GM18951 (cell line): ENCODE measurements around the gene WDR90.

Source experiments
- POLR2A ChIP-seq: IDR thresholded peaks from 4 replicates; pipeline ENCODE4 v1.6.1; 2011; ENCODE audit warnings: mild to moderate bottlenecking; ENCODE audit not compliant: insufficient read length, insufficient read depth; ENCODE audit errors: extremely low read depth
- in situ Hi-C: fragments of 300-500 bp; cut with MboI; formaldehyde crosslinking; loops from one replicate; pipeline ENCODE4 v1.12.0; 2022; ENCODE audit warnings: low sequenced_read_pairs, mixed read lengths, inconsistent platforms; ENCODE audit not compliant: unreplicated experiment

Gene WDR90

DNA sequence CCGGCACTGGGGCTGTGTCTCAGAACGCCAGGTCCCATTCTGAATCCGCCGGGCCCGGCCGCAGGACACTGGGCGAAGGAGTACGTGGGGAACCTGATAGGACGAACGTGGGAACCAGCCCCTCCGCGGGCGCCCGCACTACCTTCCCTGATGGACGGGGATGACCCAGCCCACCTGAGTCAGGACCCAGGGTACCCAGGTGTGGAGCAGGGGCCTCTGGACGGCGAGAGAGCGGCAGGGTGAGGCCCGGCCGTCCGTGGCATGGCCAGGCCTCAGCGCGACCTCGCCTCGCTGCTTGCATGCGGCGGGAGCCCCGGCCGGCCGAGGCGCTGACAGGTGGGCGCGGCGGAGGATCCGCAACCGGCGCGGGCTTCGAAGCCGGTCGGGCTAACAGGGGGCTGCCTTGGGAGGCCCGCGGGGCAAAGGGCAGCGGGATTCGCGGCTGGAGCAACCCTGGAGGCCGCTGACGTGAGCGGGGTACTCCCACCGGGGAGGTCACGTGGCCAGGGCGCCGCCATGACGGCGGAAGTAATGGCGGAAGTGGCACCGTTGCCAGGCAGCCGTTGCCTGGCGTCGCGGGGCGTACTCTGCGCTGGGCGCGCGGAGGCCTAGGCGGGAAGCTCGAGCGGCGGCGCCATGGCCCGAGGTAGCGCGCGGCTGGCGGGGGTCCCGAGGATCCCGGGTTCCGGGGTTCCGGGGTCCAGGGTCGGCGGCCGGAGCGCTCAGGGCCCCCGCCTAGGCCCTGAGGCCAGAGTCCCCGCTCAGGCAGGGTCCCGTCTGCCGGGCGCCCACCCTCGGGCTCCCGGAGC, at the start of gene WDR90:
Gene WDR90 (plus strand): TSS at position 585 of the 809 bp plus-strand sequence. CDS start 52 bp downstream, at position 637.
- peak; percentile 49 for TF ChIP-seq POLR2A
- in situ Hi-C loops, result no loop called here

DNA sequence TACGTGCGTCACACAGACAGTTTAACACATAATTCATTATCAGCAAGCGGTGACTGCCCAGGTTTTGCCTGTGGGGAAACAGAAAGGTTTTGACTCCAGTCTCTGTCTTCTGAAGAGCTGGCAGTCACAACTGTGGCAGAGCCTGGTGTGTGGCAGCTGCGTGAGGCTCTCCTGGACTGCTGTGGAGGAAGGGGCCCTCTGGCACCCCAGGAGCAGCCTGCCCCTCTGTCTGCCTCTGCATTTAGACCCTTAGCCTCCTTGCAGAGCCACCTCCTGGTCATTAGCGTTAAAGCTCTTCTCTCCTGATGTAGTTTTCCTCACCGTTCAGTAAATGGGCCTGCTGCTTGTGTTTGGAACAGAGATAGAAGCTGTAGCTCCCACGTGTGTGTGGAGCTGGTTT, 48.4 kb upstream of the WDR90 start:
- TF ChIP-seq POLR2A, result no peak
- in situ Hi-C loops, result no loop called here

DNA sequence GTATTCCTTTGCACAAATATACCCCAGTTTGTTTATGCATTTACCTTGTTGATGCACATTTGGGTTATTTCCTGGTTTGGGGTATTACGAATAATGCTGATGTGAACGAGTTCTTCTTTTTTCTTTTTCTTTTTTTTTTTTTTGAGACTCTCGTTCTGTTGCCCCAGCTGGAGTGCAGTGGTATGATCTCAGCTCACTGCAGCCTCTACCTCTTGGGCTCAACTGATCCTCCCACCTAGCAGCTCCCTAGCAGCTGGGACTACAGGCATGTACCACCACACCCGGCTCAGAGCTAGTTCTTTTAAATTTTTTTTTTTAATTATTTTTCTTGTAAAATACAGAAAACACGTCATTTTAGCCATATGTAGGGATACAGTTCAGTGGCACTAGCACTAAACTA, 45.2 kb upstream of the WDR90 start:
- TF ChIP-seq POLR2A, result no peak
- in situ Hi-C loops, result no loop called here

DNA sequence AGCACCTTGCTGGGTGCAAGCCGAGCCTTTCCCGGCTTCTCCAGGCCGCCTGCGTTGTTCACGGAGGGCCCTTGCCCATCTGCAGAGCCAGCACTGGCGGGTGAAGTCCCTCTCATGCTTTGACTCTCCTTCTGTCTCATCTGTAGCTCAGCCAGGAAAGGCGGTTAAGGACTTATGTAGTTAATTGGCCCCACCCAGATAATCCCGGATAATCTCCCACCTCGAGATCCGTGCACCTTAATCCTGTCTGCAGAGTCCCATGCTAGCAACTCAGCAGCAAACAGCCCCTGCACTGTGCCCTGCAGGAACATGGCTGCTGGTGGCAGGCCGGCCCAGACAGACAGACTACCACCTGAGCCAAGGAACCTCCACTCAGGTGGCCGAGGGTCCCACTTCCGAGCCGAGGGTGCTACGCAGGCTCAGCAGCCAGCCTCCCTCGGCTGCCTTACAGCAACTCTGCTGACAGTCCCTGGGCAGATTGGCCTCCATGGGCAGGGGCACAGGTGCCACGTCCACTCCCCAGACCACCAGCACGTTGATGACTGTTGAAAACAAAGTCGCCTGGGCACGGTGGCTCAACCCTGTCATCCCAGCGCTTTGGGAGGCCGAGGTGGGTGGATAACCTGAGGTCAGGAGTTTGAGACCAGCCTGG, 42.4 kb upstream of the WDR90 start:
- in situ Hi-C loops, result no loop called here
- no peak for TF ChIP-seq POLR2A

DNA sequence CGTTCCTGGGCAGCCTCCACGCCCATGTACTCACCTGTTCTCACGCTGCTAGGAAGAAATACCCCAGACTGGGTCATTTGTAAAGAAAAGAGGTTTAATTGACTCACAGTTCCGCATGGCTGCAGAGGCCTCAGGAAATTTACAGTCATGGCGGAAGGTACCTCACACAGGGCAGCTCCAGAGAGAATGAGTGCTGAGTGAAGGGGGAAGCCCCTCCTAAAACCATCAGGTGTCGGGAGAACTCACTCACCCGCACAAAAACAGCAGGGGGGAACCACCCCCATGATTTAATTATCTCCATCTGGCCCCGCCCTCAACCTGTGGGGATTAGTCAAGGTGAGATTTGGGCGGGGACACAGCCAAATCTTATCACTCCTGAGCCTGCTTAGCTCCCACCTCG, 41.1 kb upstream of the WDR90 start:
- TF ChIP-seq POLR2A, result no peak

DNA sequence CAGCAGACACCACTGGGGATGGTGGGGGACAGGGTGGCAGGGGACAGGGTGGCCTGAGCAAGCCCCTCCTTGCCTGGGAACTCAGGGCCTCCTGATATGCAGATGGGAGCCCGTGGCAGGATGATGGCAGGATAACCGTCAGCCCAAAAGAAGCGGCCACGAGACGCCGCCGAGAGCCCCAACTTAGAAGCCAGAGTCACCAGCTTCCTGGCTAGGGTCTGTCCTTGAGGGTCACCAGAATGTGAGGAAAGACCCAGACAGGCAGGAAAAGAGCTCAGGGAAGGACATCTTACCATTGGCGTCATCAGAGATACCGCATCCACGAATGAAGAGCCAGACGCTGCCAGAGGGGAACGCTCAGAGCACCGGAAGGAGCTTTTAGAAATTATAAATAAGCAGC, 39.8 kb upstream of the WDR90 start:
- no peak for TF ChIP-seq POLR2A
- in situ Hi-C loops, result no loop called here

More for the DNA sequence above, 41.1 kb upstream of the WDR90 start:
- in situ Hi-C loops, result no loop called here

DNA sequence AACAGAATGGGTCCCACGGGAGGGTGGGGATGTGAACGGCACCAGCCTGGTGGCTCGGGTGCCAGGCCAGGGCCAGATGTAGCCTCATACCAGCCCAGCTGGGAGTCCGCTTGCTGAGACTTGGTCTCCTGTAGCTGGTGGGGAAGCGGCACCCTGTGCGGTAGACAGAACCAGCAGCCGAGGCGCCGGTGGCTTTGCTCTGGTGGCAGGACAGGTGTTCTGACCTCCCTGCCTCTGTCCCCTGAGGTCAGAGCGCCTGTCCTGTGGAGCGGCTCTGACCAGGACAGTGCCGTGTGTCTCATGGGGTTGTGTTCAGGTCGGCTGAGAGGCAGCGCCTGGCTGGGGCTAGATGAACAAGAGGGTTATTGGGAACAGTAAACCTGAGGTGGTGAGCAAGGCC, 39.2 kb upstream of the WDR90 start:
- in situ Hi-C loops, result no loop called here
- no peak for TF ChIP-seq POLR2A

DNA sequence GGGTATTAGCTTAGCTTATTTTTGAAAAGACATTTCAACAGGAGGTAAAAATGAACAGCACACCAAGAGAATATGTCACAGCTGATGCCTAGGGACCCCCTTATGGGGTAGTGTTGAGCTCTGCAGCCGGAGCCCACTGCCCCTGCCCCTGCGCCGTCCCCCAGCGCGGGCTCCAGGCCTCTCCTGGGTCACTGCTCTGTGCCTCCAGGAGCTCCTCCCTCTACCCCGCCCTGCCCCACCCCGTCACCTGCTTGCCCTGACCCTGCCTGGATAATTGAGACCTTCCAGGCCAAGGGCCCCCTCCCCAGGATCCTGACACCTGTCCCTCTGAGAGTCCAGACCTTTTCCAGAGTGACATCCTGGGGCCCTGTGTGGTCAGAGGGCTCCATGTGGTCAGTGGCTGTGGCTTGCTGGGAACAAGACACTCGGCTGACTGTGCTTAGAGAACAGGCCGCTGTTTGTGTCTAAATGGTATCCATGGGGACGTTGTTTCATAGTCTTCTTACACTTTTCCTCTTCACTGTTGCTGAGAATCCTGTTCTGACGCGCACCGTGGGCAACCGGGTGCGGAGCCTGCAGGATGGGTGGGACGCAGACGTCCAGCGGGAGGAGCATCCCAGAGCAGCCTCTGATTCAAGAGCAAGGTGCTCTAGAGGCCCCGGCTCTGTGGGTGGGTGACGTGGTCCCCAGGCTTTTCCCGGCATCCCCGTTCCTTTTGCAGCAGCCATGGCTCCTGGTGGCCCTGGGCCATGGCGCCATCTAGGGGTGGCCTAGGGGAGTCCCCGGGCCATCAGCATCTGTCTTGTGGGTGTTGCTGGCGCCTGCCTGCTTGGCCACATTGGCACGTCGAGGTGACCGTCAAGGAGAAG, 38.4 kb upstream of the WDR90 start:
- in situ Hi-C loops, result no loop called here
- TF ChIP-seq POLR2A, result no peak

DNA sequence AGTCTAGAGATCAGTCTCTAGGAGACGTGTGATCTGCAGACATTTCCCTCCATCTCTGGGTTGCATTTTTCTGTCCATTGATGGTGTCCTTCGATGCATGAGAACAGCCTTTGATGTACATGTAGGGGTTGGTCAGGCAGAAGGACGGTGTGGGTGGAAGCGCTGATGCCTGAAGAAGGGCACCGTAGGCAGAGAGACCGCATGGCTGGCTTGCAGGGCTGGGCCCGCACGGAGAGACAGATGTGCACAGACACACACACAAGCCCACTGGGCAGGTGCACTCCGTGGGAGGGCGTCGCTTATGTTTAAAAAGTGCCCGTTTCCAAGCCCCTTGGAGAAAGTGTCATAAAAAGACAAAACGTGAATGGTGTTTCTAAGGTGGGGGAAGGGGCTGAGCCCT, 34.0 kb upstream of the WDR90 start:
- in situ Hi-C loops, result no loop called here
- TF ChIP-seq POLR2A, result no peak

DNA sequence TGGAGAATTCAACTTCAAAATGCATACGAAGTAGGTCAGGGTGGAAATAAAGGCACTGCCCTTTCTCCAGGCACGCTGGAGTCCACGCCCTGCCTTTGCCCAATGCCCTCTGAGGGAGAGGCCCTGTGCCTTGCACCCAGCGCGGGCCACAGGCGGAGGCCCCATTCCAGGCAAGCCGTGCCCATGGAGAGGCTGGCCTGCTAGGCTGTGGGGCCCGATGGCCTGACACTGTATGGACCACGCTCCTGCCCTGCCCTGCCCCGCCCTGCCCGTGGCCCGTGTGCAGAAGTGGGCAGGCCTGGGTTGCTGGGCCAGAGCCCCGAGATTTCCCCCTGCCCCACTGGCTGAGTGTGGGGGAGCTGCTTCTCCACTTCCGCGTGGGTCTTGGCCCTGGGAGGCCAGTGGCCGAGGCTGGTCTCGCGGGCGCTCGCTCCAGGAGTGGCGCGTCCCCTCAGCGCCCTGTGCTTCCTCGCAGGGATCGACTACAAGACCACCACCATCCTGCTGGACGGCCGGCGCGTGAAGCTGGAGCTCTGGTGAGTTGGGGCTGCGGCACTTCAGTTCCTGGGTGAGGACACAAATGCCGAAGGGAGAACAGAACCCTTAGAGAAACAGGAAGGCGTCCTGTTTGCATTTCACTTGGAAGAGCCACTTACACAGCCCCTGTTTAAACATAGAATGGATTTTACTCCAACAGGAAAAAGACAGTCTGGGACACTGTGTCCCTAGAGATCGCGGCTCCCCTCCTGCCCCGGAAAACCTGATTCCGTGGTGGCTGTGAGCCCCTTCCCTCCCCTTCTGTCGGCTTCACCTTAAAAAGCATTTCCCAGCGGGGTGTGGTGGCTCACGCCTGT, 32.2 kb upstream of the WDR90 start:
- no peak for TF ChIP-seq POLR2A
- in situ Hi-C loops, result no loop called here

DNA sequence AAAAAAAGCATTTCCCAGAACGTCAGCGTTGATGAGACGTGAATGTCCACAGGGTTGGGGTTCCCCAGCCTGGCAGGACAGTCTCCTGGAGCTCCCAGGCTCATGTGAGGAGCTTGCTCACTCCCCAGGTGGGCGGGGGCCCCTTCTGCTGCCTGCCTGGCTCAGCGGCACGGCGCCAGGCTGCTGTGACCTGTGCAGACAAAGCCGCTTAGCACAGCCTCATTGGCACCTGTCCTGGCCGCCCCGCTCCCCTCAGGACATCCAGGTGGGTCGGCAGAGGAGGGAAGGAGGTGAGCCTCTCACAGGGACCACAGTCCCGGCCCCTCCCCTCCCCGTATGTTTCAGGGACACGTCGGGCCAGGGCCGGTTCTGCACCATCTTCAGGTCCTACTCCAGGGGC, 31.3 kb upstream of the WDR90 start:
- in situ Hi-C loops, result no loop called here
- TF ChIP-seq POLR2A, result no peak

DNA sequence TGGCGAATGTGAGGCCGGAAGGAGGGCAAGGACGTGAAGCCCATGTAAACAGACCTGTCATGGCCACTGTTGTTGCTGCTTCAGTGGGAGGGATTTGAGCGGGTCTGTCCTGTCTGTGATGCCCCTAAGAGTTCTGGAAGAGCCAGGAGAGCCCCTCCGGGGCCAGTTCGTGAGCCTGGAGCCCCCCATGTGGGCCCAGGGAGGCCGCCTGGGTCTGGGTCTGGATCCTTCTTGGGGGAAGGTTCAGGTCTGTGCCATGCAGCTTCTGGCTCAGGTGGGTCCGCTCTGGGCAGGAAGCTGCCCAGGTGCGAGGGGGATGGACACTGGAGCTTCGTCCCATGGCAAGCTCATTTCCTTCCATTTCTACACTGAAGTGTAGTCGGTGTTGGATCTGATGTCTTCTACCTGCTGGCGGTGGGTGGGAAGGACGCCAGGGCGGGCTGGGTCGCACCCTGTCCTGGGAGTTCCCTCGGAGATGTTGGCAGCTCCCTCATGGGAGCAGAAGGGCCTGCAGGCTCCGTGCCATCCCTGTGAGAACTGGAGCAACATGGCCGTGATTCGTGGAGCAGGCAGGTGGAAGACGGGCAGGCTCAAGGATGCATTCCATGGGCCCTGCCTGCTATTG, 29.6 kb upstream of the WDR90 start:
- TF ChIP-seq POLR2A, result no peak
- in situ Hi-C loops, result no loop called here
